GM21717 (cell line): ENCODE data around the gene KCNQ5.

ENCODE experiments used
- ATAC-seq: cut with Tn5 transposase; IDR thresholded peaks from one replicate; pipeline ENCODE4 v1.9.1; 2021; ENCODE audit warnings: mild to moderate bottlenecking, moderate library complexity; ENCODE audit not compliant: unreplicated experiment

Gene KCNQ5

DNA sequence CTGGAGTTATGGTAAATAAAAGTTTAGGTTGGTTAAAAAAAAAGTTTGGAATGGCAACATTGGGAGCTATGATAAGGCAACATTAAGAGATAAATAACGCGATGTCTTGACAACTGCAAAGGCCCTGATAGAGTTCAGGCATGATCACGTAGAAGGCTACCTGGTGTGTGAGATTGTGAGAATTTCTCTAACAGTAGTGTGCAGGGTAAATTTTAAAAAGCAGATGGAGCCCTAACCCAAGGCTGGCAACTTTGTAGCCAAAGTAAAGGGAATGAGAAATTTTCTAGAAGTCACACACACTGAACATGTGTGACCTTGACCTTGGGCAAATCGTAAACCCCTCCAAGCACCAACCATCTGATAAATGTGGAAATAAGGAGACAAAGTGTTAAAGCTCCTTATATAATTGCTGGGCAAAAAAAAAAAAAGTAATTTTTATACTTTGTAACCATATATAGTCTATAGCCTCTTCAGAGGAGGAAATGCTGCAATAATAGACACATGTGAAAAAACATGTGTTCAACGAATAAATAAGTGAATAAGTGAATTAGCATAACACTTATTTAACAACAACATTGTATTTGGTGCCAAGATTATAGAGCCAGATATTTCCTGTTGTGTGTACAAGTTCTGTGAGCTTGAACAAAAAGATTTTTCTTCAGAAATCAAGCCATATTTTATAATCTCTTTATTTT is 18.2 kb downstream of the KCNQ5 start:
- ATAC-seq = no peak

DNA sequence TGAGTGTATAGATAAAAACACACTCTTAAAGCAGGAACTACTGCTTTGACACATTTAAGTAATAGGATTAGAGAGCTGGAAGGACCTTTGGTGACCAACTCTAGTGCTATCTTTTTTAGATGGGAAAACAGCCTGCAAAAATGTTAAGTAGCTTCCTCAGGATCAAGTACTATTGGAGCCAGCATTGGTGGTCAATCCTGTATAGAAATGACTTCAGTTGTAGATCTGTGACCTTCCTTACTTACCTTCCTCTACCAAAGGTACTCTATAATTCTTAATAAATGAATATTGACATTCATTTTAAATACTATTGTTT is 18.7 kb downstream of the KCNQ5 start:
- ATAC-seq = no peak

DNA sequence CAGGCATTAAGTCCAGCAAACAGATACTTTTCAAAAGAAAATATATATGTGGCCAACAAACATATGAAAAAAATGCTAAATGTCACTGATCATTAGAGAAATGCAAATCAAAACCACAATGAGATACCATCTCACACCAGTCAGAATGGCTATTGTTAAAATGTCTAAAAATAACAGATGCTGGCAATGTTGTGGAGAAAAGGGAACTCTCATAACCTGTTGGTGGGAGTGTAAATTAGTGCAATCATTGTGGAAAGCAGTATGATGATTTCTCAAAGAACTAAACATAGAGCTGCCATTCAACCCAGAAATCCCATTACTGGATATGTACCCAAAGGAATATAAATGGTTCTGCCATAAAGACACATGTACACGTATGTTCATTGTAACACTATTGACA is 20.6 kb downstream of the KCNQ5 start:
- no peak for ATAC-seq

DNA sequence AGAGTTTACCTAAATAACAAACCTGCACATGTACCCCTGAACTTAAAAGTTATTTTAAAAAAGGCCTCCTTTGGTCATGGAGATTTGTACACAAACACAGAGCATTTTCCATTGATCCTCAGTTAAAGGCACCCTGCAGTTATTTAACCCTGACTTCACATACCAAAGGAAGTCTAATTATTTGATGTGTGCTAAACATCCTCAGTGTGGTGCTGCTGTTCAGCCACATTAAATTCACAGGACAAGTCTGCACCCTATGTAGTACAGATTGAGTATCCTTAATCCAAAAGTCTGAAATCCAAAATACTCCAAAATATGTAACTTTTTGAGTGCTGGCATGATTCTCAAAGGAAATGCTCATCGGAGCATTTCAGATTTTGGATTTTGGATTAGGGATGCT is 21.4 kb downstream of the KCNQ5 start:
- ATAC-seq = no peak

DNA sequence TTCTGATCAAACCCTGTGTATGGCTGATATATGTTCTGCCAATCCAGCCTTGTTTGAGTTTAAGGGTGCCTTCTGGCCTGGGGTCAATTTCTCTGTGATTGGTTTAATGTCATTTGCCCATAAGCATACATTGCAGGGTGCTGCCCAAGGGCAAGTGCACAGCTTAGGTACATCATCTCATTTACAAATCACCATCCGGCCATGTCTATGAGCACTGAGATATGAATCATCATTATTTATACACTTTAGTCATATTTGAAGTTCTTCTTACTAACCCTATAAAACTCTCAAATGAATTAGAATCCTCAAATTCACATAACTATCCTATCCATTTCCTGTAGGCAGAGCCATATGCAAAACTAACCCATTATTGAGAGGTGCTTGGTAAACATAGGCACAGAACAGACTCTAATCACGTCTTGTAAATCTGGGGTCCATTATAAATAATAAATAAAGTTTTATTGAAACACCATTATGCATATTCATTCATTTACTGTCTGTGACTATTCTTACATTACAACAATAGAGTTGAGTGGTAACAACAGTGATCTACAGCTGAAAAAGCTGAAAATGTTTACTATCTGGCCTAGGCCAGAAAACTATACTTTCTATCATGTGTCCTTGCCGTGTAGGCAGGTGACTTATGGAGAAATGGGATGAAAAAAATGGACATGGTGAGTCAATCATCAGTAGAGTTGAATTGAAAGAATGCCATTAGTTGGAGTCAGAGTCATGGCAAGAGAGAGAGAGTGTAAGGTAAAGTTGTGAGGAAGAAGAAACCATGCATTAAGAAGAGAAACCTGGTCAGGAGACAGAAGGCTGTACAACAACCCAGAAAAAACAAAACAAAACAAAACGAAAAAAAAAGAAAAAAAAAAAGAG is 25.0 kb downstream of the KCNQ5 start:
- ATAC-seq = no peak

DNA sequence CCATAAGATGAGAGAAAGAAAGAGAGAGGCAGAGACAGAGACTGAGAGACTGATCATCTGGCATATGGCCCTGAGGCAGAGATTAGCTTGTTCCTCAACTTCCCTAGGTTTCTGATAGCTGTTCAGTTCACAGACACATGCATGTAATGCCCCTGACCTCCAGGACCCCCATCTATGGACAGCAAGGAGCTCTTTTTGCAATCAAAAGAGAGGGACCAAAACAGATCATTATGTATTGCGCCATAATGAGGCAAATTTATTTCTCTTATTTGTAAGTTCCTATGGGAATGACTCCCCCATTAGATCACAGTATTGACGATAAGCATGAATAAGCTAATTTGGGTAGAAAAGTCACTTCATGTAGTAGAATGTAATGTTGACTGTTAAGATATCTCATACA is 25.6 kb downstream of the KCNQ5 start:
- ATAC-seq = no peak

DNA sequence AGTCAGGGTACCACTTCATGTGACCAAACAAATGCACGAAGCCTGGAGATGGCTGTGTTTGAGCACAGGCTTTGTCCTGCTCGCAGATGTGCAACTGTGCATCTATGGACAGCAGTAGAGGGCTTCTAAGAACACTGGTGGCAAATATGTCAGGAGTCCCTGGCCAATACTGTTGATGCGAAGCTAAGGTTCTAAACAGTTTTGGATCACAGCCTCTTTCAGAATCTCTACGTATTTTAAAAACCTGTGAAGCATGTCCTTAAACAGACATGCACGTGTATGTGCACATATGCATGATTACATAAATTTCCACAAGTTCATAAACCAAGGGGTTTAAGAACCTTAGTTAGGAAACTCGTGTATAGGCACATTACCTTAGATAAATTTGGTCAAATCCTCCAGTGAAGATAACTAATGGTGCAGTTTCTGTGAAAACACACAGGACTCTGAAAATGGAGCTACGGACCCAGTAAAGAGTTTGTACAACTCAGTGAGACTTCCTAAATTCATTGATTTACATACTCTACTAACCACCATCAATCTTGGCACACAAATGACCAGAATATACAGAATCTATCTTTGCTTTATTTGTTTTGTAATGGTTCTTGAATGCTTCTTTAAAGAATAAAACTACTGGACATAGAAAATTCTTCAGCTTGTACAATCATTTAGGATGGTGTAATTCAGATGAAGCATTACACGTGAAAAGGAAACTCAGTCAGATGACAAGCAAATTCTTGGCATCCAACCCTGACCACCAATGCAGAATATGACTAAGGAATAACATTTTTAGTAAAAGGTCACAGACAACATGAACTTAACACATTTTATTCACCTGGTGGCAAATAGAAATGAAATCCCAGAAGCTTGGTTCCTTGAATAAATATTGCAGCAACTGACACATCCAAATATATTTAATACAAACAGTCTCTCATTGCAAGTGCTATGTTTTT is 27.4 kb downstream of the KCNQ5 start:
- peak; percentile 60 for ATAC-seq

DNA sequence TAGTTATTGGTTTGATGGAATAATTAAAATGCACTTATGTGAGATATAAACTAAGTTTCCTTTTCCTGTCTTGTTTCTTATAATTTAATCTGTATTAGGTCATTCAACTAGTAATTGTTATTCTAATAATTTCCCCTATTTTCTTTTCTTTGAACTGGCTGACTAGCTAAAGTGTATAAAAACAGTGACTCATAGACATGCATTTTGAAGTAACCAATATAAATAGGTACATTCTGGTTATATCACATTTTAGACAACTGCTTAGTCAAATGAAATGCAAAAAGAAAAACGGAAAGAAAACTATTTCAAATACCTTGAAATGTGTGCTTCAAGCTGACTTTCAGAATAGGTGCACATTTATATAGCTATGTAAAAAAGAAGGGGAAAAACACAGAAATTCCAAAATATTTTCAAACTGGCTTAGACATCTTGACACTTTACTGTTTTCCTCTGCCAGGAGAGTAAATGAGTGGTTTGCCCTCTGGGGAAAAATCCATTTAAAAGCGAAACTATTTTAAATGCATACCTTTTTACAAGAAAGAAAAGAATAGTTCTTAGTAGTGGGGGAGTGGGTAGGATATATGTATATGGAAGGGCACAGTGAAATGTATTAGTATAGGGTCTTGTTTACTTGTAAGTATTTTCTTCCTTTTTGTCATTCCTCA is 28.3 kb downstream of the KCNQ5 start:
- ATAC-seq = no peak

DNA sequence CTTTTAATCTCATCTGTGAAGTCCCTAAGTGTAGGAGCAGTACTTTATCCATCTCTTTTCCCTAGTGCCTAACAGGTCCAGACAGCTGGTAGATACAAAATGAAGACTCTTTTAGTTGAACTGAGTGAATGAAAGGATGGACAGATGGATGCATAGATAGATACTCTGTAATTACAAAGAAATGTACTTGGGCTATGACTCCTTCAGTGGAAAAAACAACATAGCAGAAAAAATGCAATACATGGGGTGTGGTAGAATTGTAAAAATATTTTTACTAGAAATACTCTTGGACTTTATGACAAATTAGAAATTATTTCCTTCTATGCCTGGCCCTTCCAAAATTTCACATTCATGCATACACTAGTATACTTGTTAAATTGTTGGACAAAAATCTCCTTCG is 29.3 kb downstream of the KCNQ5 start:
- no peak for ATAC-seq

DNA sequence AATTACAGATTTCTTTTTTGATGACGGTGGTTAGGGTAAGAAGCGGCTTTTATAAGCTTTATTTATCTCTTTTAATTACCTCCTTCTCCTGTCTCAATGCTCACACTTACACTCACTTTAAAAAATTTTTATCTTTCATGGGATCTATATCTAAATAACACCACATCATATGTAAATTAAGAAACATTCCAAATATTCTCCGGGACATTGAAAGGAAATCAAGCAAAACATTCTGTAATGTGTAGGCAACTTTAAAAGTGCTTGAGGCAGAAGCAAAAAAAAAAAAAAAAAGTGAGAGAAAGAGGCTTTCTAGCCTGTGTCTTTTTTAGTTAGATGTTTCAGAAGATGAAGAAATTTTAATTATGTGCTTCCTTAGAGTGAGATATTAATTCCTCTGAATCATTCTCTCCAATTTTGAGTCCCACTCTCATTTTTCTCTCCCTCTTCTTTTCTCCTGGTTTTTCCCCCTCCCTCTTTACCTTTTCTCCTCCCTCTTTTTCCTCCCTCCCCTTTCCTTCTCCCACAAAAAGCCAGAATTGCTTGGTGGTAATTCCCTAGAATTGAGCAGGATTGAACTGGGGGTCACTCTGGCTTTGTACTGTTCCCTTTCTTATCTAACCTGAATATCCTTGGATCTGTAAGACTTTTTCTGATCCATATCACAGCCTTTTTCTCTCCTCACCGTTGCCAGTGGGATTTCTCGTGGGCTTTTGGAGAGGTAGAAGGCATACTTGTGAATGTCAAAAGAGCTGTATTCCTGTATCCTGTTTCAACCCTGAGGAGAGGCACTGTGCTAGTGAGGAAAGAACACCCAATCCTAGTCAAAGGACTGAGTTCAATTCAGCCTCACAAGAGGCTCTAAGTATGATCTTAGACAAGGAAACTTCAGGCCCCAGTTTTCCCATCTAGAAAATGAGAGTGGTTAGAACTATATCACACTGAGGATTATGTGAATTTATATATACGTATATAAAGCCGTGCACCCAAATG is 30.4 kb downstream of the KCNQ5 start:
- ATAC-seq = no peak

DNA sequence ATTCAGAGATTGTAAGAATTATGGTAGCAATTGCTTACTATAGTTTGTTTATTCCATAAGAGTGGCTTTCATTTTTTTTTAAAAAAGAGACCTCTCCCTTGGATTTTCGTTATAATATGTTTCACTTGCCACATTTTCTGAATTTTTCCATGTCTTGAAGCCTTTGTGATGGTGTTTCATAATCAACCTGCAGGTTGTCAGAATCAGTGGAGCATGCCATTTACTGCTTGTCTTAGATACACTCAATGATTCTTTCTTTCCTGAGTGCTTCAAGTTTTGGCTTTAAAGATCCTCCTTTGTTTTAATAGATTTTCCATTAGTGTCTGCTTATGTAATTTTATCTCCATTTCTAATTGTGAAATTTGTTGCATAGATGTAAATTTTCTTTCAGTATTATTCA is 31.2 kb downstream of the KCNQ5 start:
- no peak for ATAC-seq

DNA sequence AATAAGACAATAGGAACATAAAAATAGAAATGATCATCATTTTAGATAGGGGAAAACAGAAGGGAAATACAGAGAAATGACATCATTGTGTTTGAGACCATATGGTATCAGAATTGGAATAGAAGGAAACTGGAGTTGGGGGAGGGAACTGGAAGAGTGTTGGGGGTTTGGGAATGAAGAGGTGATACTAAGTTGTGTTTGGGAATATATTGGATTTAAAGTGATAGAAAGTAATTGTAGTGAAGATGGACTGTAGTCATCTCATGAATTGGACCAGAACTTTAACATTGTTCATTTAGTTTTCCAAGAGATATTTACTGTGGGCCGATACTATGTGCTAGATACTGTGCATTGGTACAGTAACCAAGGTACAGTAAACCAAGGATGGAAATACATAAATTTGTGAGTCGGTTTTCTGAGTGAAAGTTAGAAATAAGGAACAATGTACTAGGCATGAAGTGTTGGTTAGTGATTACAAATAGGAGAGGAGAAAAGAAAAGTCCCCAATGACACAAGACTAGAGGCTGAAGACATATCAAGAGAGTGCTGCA is 32.3 kb downstream of the KCNQ5 start:
- peak; percentile 79 for ATAC-seq

DNA sequence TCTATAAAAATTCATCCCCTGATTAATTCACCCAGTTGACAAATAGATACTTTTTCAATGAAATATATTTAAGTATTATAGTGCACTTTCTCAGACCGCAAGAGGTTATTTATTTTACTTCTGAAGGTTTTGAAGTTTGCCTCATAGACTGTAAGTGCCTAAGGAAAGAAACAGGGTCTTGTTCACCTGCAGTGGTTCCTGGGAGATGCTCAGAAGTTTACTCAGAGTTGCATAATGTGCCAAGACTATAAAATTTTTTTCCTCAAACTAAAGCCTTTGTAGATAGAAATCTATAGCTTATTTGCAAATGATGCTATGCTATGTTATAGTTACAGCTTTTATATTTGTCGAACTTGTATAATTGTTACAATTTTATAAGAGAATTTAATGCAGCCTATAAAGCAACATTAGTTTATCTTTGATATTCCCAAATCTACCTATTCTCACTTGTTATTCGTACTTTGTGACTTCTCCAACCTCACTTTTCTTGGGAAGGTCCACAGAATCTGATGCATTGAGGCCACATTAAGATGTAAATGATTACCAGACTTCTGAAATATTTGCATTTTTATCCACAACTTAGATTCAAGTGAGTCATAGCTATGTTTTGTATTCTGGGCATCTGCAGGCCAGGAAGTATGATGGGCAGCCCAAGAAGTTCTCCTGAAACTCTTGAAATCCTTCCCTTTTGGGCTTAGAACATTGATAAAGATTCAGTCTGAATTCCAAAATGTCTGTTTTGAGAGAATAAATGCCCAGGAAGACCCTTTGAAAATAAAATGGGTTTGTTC is 35.7 kb downstream of the KCNQ5 start:
- ATAC-seq = no peak

DNA sequence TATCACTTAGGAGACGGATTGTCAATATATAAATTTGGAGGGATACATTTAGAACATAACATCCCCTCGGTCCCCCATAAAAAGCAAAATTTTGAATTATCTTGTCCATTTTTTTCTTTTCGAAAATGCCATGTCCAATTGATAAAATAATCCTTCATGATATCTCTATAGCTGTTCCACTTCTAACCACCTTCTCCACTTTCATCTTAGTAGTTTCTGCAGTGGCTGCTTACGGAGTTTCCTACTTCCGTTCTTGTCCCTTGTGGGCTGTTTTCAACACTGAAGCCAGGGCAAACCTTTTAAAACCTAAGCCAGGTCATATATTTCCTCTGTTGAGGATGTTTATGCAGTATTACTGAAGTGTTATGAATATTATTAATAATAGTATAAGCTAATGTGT is 37.9 kb downstream of the KCNQ5 start:
- no peak for ATAC-seq

DNA sequence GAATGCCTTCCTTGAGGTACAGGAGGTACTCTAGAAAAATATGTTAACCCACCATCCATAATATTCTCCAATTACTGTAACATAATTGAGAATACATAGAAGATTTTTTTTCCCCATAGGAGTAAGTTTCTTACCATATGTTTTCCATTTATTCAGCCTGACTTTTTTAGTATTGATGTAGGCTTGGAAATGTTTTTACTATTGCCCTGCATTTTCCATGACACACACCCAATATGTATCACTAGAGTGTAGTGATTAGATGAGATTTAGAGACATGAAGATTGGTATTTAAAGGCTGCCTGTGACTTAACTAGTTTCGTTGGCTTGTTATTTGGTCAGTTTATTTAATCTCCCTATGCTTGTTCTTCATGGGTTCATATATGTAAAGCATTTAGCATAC is 39.5 kb downstream of the KCNQ5 start:
- ATAC-seq = no peak

DNA sequence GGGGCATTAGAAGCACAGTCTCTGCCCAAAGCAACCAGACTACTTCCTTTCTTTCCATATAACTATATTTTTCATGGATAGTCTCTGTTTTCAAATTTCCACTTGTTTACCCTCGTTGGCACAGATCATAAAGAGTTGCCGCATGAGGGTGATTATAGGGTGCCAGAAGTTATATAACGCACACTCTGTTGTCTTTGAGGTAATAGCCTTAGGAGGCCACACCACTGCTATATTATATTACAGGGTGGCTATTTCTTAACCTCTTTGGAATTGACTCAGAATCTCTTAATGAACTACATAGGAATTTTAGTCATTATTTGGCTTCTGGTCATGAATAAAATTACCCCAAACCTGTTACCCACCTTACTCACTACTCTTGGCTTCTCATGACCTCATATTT is 43.7 kb downstream of the KCNQ5 start:
- no peak for ATAC-seq

DNA sequence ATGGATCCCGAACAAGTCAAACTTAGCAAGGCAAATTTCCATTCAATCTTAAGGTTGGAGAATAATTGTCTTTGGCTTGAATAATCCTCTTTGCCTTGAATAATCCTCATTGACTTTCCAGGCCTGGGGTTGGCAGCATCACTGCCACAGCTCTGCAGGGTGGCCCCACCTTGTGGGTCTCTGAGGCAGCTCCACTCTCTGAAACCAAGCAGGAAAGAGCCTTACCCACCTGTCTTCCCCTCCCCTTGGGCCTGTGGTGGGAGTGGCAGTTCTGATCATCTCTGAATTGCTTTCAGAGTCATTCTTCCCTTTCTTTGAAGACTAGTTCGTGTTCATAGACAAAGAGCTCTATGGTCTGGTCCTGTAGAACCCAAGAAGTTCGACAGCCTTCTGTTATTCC is 47.5 kb downstream of the KCNQ5 start:
- no peak for ATAC-seq

DNA sequence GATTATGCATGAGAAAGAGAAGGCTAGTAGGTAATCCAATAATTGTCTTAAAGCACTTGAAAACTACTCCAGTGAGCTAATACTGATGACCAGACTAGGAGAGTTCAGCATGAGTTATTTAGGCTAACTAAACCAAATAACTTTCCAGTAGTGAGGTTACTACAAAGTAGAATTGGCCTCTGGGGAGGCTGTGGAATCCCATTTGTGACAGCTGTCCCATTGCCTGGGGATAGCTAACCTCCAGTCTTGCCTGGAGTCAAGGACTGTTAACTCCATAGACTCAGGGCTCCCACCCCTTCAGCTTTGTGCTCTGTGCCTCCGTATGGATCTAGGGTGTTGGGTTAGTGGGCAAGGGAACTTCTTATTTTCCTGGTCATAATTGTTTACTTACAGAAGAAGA is 51.0 kb downstream of the KCNQ5 start:
- no peak for ATAC-seq

DNA sequence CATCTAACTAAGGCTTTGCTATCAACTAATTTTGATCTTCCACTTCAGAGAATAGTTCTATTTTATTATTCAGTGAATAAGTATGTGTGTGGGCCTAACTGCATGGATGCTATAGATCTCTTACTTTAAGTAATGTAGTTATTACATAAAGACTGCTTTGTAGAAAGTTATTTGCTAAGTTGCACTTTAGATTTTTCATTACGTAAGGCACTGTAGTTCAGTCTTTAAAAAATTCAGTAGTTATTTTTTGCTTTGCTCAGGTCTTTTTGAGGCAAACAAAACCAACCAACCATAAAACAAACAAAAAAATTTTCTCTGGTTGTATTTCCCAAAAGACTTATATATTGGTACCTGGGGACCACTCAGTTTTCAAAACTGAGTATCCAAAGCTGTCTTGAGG is 53.0 kb downstream of the KCNQ5 start:
- no peak for ATAC-seq
